HG03039 (cell line): ENCODE data around the gene GAPDHS.

Experiments
- ATAC-seq: cut with Tn5 transposase; IDR thresholded peaks from one replicate; pipeline ENCODE4 v1.9.1; 2021; ENCODE audit warnings: mild to moderate bottlenecking, moderate library complexity; ENCODE audit not compliant: unreplicated experiment

GAPDHS gene

DNA sequence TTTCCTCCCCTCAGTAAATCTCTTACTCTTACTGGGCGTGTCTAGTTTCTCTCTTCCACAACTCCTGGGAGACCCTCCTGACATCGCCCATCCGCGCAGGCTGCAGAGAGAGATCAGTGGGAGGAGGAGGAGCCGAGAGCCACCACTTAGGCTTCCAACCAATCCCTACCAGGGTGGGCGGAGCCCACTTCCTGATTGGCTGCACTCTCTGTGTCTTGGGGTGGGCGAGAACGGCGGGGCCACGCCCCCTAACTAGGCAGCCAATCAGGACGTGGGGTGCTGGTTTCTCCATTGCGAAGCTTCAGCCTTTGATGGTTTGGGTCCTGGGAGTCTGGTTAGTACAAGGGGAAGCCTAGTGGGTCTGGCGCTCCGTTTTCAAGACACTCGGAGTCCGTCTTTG lies 52.6 kb downstream of the GAPDHS start, which contains the start of gene PMIS2:
Gene PMIS2 (plus strand): TSS at position 326 of the 400 bp plus-strand sequence. CDS start 87 bp downstream, outside the sequence.
- no peak for ATAC-seq

DNA sequence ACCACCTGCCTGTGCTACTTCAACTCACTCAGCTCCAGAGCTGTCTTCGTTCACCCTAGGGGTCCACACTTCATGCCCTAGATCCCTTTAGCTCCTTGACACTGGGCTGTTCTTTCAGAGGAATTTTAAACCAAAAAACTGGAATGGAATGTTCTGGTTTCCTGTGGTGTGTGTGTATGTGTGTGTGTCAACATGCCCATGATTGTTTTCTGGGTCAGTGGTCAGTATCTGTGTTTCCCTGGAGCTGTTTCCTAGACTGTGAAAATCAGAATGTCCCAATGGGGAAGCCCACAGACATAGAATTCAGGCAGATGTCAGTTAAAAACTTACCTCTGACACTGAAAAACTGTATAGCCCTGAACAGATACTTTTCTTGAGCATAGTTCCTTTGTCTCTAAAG lies 54.1 kb downstream of the GAPDHS start:
- no peak for ATAC-seq

DNA sequence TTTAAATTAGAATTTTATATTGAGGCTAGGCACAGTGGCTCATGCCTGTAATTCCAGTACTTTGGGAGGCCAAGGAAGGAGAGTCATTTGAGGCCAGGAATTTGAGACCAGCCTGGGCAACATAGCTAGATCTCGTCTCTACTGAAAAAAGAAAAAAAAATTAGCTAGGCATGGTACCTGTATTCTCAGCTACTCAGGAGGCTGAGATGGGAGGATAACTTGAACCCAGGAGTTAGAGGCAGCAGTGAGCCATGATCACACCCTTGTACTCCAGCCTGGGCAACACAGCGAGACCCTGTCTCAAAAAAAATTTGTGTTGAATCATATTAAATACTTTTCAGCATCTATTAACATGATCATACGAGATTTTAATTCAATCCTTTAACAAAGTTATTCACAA lies 57.6 kb downstream of the GAPDHS start:
- no peak for ATAC-seq

DNA sequence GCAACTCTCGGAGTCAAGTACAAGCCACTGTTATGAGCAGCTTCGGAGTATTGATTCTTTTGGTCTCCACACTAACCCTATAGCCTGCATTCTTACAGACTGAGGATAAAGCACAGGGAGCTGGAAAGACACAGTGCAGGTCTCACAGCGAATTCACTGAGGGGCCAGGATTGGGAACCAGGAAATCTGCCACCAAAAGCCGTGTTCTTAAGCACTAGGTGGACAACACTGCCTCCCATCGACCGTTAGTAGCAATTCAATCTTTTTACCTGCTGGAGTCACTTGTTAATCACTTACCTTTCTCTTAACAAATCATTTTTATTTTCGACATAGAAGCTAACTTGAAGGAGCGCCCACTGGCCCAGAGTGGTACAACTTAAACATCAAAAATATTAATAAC lies 59.0 kb downstream of the GAPDHS start:
- ATAC-seq: no peak
